GM06990 (cell line): Measurements from ENCODE around the gene C1orf167.

Experiments used
- DNase-seq: peaks from one replicate; pipeline ENCODE4 v3.0.0-alpha.2; 2011; ENCODE audit not compliant: insufficient read length; ENCODE audit errors: extremely low read depth
- H3K27me3 ChIP-seq: replicated peaks from 2 replicates; pipeline ENCODE4 v1.6.0; 2011; ENCODE audit warnings: low read length; ENCODE audit not compliant: control insufficient read depth, insufficient read depth
- H3K36me3 ChIP-seq: 2 replicates; pipeline ENCODE4 v1.5.1; 2011; ENCODE audit warnings: low read length; ENCODE audit not compliant: control insufficient read depth, insufficient read depth
- H3K4me3 ChIP-seq: replicated peaks from 2 replicates; pipeline ENCODE4 v1.5.1; 2011; ENCODE audit warnings: low read depth, mild to moderate bottlenecking, control low read depth, low read length
- TF ChIP-seq, protein P1 (sequence below): IDR thresholded peaks from 2 replicates; pipeline ENCODE4 v1.5.1; 2011; ENCODE audit warnings: low read length, control low read depth, mild to moderate bottlenecking, inconsistent platforms; ENCODE audit not compliant: insufficient read depth, poor library complexity, severe bottlenecking

Gene C1orf167

DNA sequence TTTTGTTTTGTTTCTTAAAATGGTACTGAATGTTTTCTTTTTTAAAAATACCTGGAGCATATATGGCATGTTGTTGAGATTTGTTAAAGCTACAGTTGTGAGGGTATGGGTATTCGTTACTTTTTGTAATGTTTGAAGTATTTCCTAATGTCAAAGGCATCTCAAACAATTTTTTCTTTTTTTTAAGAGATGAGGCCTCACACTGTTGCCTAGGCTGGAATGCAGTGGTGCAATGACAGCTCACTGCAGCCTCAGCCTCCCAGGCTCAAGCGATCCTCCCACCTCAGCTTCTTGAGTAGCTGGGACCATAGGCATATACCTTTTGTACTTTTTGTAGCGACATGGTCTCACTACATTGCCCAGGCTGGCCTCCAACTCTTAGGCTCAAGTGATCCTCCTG lies 60.1 kb downstream of the C1orf167 start:
- DNase-seq = no peak
- H3K4me3 ChIP-seq = no peak overlapping the region
- H3K36me3 ChIP-seq = peaks cover 24% of the 10 kb centered on the region
- TF ChIP-seq, protein P1, sequence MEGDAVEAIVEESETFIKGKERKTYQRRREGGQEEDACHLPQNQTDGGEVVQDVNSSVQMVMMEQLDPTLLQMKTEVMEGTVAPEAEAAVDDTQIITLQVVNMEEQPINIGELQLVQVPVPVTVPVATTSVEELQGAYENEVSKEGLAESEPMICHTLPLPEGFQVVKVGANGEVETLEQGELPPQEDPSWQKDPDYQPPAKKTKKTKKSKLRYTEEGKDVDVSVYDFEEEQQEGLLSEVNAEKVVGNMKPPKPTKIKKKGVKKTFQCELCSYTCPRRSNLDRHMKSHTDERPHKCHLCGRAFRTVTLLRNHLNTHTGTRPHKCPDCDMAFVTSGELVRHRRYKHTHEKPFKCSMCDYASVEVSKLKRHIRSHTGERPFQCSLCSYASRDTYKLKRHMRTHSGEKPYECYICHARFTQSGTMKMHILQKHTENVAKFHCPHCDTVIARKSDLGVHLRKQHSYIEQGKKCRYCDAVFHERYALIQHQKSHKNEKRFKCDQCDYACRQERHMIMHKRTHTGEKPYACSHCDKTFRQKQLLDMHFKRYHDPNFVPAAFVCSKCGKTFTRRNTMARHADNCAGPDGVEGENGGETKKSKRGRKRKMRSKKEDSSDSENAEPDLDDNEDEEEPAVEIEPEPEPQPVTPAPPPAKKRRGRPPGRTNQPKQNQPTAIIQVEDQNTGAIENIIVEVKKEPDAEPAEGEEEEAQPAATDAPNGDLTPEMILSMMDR = no peak
- no peaks in the 10 kb centered on the region for H3K27me3 ChIP-seq

DNA sequence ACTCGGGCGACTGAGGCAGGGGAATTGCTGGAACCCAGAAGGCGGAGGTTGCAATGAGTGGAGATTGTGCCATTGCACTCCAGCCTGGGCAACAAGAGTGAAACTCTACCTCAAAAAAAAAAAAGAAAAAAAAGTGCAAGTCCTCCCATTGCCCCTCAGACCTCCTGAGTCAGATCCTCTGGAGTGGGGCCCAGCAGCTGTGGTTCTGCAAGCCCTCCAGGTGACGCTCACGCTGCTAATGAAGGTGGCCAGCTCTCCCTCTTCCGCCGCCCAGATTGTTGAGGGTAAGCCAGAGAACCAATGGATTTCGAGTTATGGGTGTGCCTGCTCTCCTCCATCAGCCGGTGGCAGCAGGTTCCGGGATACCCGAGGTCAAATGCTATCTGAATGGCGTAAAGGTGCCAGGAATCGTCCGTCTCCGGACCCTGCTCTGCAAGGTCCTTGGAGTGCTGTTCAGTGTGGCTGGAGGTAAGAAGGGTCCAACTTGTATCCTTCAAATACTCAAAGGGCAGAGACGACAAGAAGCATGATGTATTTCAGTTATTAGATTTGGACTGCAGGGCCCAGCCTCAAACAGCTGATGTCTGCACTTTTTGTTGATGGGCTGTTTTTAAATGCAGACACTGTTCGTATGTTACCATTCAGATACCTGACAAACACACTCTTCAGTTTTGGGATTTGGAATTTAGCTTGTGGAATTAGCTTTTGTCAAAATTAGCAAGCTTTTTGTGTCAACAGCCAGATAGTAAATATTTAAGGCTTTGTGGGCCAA lies 61.6 kb downstream of the C1orf167 start:
- no peak for DNase-seq
- TF ChIP-seq, protein P1 = no peak
- Histone ChIP-seq H3K36me3 (peaks cover 28% of the 10 kb centered on the region), H3K4me3 (no peak overlapping the region), H3K27me3 (no peaks in the 10 kb centered on the region)

DNA sequence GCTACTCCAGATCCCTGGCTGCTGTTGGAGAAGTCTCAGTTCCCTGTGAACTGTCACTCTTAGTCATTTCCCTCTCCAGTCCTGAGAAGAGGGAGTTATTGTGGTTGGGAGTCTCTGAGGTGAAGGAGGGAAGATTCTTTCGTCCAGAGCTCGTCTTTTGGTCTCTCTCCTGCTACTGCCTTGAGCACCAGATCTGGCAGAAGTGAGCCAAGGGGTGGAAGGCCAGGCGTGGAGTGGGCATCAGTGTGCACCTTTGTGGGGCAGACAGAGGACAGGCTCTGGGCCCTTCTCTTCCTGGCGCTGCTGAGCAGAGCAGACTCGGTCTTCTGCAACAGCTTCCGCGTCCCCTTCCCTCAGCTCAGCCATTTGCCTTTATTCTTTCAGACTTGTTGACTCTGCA lies 63.1 kb downstream of the C1orf167 start:
- Histone ChIP-seq H3K4me3 (no peak overlapping the region), H3K27me3 (no peaks in the 10 kb centered on the region), H3K36me3 (peaks cover 40% of the 10 kb centered on the region)
- DNase-seq = no peak
- TF ChIP-seq, protein P1 = no peak

DNA sequence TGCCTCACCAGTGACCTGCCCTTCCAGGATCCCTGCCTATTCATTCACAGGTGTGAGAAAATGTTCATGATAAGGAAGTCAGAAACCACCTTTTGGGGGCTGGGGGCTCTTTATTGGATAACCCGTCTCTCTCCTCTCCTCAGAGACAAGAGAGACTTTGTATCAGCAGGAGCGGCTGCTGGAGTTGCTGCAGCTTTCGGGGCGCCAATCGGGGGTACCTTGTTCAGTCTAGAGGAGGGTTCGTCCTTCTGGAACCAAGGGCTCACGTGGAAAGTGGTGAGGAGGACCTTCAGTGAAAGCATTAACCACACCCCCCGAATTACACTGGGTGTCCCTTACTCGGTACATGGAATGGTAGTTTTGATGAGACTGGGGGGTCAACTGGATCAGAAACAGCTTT lies 65.0 kb downstream of the C1orf167 start:
- TF ChIP-seq, protein P1 = no peak
- peaks cover 38% of the 10 kb centered on the region for H3K36me3 ChIP-seq
- no peak for DNase-seq

DNA sequence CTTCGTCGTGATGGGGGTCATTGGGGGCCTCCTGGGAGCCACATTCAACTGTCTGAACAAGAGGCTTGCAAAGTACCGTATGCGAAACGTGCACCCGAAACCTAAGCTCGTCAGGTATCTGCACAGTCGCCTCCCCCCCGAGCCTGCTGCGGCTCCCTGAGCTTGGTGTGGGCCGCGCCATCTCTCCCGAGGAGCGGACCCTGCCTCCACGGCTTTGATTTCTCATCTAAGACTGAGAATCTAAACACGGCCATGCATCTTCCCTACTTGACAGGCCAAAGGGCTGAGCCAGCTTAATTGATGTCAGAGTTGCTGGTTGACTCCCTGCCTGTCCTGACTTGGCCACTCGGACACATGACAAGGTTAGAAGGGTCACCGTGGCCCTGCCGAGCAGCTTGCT lies 66.5 kb downstream of the C1orf167 start:
- no peak for DNase-seq
- H3K36me3 ChIP-seq = peaks cover 44% of the 10 kb centered on the region
- TF ChIP-seq, protein P1 = no peak

More for the DNA sequence above, 65.0 kb downstream of the C1orf167 start:
- H3K27me3 ChIP-seq = no peaks in the 10 kb centered on the region
- H3K4me3 ChIP-seq = no peak overlapping the region

More for the DNA sequence above, 66.5 kb downstream of the C1orf167 start:
- Histone ChIP-seq H3K4me3 (no peak overlapping the region), H3K27me3 (no peaks in the 10 kb centered on the region)
